GM19240 (cell line): ENCODE results near the gene GPR141.
A peak's percentile ranks its signal among the peaks of the same experiment; 100 is the strongest.

ENCODE experiments used
- DNase-seq: peaks from one replicate; pipeline ENCODE4 v3.0.0; 2011; ENCODE audit warnings: low spot score; ENCODE audit not compliant: insufficient read length

GPR141 gene

GRCh38 chr7:37683246-37684120 lies at the start of gene GPR141:
TSS of gene GPR141 (plus strand) at chr7:37683766. CDS start at chr7:37740394, 56,628 bp downstream.
- DNase-seq: peak; percentile 19

- no peak for DNase-seq
These were observed 48.2 kb upstream of the GPR141 start for GRCh38 chr7:37635346-37635745.

- DNase-seq: no peak
These were observed 41.5 kb upstream of the GPR141 start for GRCh38 chr7:37642028-37642540.

- no peak for DNase-seq
These were observed 39.7 kb upstream of the GPR141 start for GRCh38 chr7:37643876-37644275.

- no peak for DNase-seq
These were observed 38.1 kb upstream of the GPR141 start for GRCh38 chr7:37645282-37646050.

GRCh38 chr7:37656913-37657530 lies 26.5 kb upstream of the GPR141 start:
- peak; percentile 9 for DNase-seq

- DNase-seq: no peak
These were observed 25.8 kb upstream of the GPR141 start for GRCh38 chr7:37657816-37658215.

- DNase-seq: no peak
These were observed 23.5 kb upstream of the GPR141 start for GRCh38 chr7:37659971-37660565.

- DNase-seq: no peak
These were observed 23.0 kb upstream of the GPR141 start for GRCh38 chr7:37660614-37661013.

GRCh38 chr7:37663693-37664092 lies 19.9 kb upstream of the GPR141 start:
- DNase-seq: no peak

GRCh38 chr7:37665352-37666022 lies 18.1 kb upstream of the GPR141 start:
- DNase-seq: no peak

- DNase-seq: no peak
These were observed 17.4 kb upstream of the GPR141 start for GRCh38 chr7:37666026-37666799.

- DNase-seq: no peak
These were observed 13.7 kb upstream of the GPR141 start for GRCh38 chr7:37669818-37670217.

GRCh38 chr7:37670436-37670835 lies 13.1 kb upstream of the GPR141 start:
- DNase-seq: no peak

GRCh38 chr7:37671876-37672275 lies 11.7 kb upstream of the GPR141 start:
- DNase-seq: no peak

GRCh38 chr7:37672926-37673325 lies 10.6 kb upstream of the GPR141 start:
- DNase-seq: no peak

GRCh38 chr7:37673523-37673922 lies 10.0 kb upstream of the GPR141 start:
- DNase-seq: no peak

- DNase-seq: no peak
These were observed 9.0 kb upstream of the GPR141 start for GRCh38 chr7:37674531-37674930.

GRCh38 chr7:37675749-37676148 lies 7.8 kb upstream of the GPR141 start:
- DNase-seq: no peak

GRCh38 chr7:37684927-37685326 lies 1.4 kb downstream of the GPR141 start:
- no peak for DNase-seq
